Breast epithelium (tissue), 4 donors: ENCODE measurements around the gene SERPINB6. TPM values are rescaled to one million over a fixed set of nuclear protein-coding genes. Genes with fewer than 3 reads are reported as not detected.
A peak's percentile ranks its signal among the peaks of the same experiment; 100 is the strongest.
"Not testable (repeated sequence)": the region's sequence is repeated elsewhere in the genome, so short reads cannot be mapped to it uniquely, and the experiment has no call there.

ENCODE experiments used
- DNase-seq, 2 donors: peaks; one replicate each; pipeline ENCODE4 v3.0.0-alpha.2; 2019; ENCODE audit warnings: low spot score in 2 of 2
- H3K27ac ChIP-seq, 2 donors: fragments of 200-600 bp; sonication (generic) in 1 of 2; one replicate each; pipeline ENCODE4 v1.5.1; 2016 to 2019; ENCODE audit warnings: mild to moderate bottlenecking in 1 of 2
- H3K27me3 ChIP-seq, 2 donors: fragments of 200-600 bp; sonication (generic) in 1 of 2; one replicate each; pipeline versions ENCODE4 v1.5.1 to v1.6.0; 2017 to 2019; ENCODE audit warnings: control low read depth in 1 of 2, mild to moderate bottlenecking in 1 of 2
- H3K36me3 ChIP-seq: fragments of 200-600 bp; one replicate; pipeline ENCODE4 v1.5.1; 2019
- H3K4me1 ChIP-seq, 2 donors: fragments of 200-600 bp; sonication (generic); one replicate each; pipeline ENCODE4 v1.5.1; 2016 to 2019; ENCODE audit warnings: control low read depth in 1 of 2
- H3K4me3 ChIP-seq, 3 donors: fragments of 200-600 bp; sonication (generic); 1 replicate in 2 of 3; 2 replicates in 1 of 3; pipeline ENCODE4 v1.5.1; 2016 to 2019; ENCODE audit warnings: mild to moderate bottlenecking in 3 of 3, moderate library complexity in 2 of 3
- H3K9me3 ChIP-seq, 2 donors: fragments of 200-600 bp; sonication (generic) in 1 of 2; one replicate each; pipeline ENCODE4 v1.5.1; 2016 to 2019; ENCODE audit warnings: control low read depth in 1 of 2
- CTCF ChIP-seq, 3 donors: fragments of 450-650 bp; IDR thresholded peaks; one replicate each; pipeline ENCODE4 v1.5.1; 2016 to 2017; ENCODE audit warnings: antibody characterized with exemption in 3 of 3, mild to moderate bottlenecking in 3 of 3, moderate library complexity in 3 of 3
- POLR2A ChIP-seq: fragments of 450-650 bp; IDR thresholded peaks from one replicate; pipeline ENCODE4 v1.6.1; 2016; ENCODE audit warnings: antibody characterized with exemption, mild to moderate bottlenecking, moderate library complexity
- POLR2AphosphoS5 ChIP-seq, 3 donors: sonication (generic); formaldehyde crosslinking; IDR thresholded peaks; one replicate each; pipeline ENCODE4 v1.6.1; 2017; ENCODE audit warnings: antibody characterized with exemption in 3 of 3
- intact Hi-C: fragments of 100-400 bp; cut with DNase I; formaldehyde crosslinking; loops from one replicate; pipeline ENCODE4 v1.15.1; 2023; ENCODE audit warnings: low total_unique reads
- total RNA-seq, 3 donors: library from RNA; depleted of rRNA; stranded (reverse); fragments of >200 nt; gene quantifications; one replicate each; pipeline ENCODE4 v1.1.0, GENCODE V29; 2016

The SERPINB6 gene
- total RNA-seq, 3 donors from 2014 or later, result 100 to 146 (median 137) TPM

- no peaks in the 10 kb centered on the region for H3K27me3 ChIP-seq
- no peaks in the 10 kb centered on the region for H3K4me1 ChIP-seq
- intact Hi-C loops, result loop anchor here (10.0 kb wide), 1 partner anchor 87 kb away; the partner anchor contains the start of gene SERPINB1
- DNase-seq, result peak; percentile 75
- H3K9me3 ChIP-seq, result no peaks in the 10 kb centered on the region
- H3K4me3 ChIP-seq, result no peak overlapping the region
- TF ChIP-seq POLR2A (no peak), POLR2AphosphoS5 (IDR thresholded peaks at IDR 0.05) (peak in 2 of 3 donors; percentile 22 to 59), CTCF (IDR thresholded peaks at IDR 0.05) (peak; percentile 65 to 91 (median 87))
- no peaks in the 10 kb centered on the region for H3K36me3 ChIP-seq
- H3K27ac ChIP-seq, result no peak overlapping the region
These were observed 39.2 kb downstream of the SERPINB6 start for GRCh38 chr6:2931970-2932748.

GRCh38 chr6:2931055-2931454, 40.3 kb downstream of the SERPINB6 start:
- H3K4me1 ChIP-seq, result no peaks in the 10 kb centered on the region
- no peak overlapping the region for H3K27ac ChIP-seq
- intact Hi-C loops, result loop anchor here (10.0 kb wide), 1 partner anchor 86 kb away; the partner anchor contains the start of gene SERPINB1
- H3K27me3 ChIP-seq, result no peaks in the 10 kb centered on the region
- TF ChIP-seq POLR2AphosphoS5 (IDR thresholded peaks at IDR 0.05) (no peak), POLR2A (no peak), CTCF (IDR thresholded peaks at IDR 0.05) (no peak)
- no peaks in the 10 kb centered on the region for H3K36me3 ChIP-seq
- no peak for DNase-seq
- no peak overlapping the region for H3K4me3 ChIP-seq
- H3K9me3 ChIP-seq, result no peaks in the 10 kb centered on the region

- H3K27ac ChIP-seq, H3K4me3 ChIP-seq, H3K9me3 ChIP-seq, H3K27me3 ChIP-seq, H3K4me1 ChIP-seq, DNase-seq, intact Hi-C loops, H3K36me3 ChIP-seq: not testable (repeated sequence)
These were observed 43.4 kb downstream of the SERPINB6 start for GRCh38 chr6:2927931-2928330.

- H3K4me3 ChIP-seq, H3K36me3 ChIP-seq, intact Hi-C loops, H3K9me3 ChIP-seq, H3K27ac ChIP-seq, H3K27me3 ChIP-seq, H3K4me1 ChIP-seq, DNase-seq: not testable (repeated sequence)
These were observed 45.3 kb downstream of the SERPINB6 start for GRCh38 chr6:2925842-2926747.

GRCh38 chr6:2921520-2922115, 49.7 kb downstream of the SERPINB6 start:
- no peaks in the 10 kb centered on the region for H3K9me3 ChIP-seq
- H3K27me3 ChIP-seq, result no peaks in the 10 kb centered on the region
- peak in 1 of 2 donors; percentile 4 for DNase-seq
- H3K27ac ChIP-seq, result no peak overlapping the region
- intact Hi-C loops, result no loop called here
- H3K4me3 ChIP-seq, result no peak overlapping the region
- no peaks in the 10 kb centered on the region for H3K4me1 ChIP-seq
- TF ChIP-seq POLR2AphosphoS5 (IDR thresholded peaks at IDR 0.05), result no peak
- H3K36me3 ChIP-seq, result no peaks in the 10 kb centered on the region

GRCh38 chr6:2920671-2921112, 50.7 kb downstream of the SERPINB6 start:
- Histone ChIP-seq H3K4me3 (no peak overlapping the region), H3K4me1 (no peaks in the 10 kb centered on the region), H3K27ac (no peak overlapping the region), H3K9me3 (no peaks in the 10 kb centered on the region), H3K36me3 (no peaks in the 10 kb centered on the region), H3K27me3 (no peaks in the 10 kb centered on the region)
- DNase-seq, result peak in 1 of 2 donors; percentile 8
- intact Hi-C loops, result no loop called here
- TF ChIP-seq POLR2AphosphoS5 (IDR thresholded peaks at IDR 0.05) (no peak), CTCF (IDR thresholded peaks at IDR 0.05) (no peak), POLR2A (no peak)
